HTERT RPE-1 (cell line): ENCODE measurements around the gene PBX1.

Source experiments
- in situ Hi-C: fragments of 300-500 bp; cut with MboI; formaldehyde crosslinking; loops from 4 replicates; pipeline ENCODE4 v1.14.3; 2020; ENCODE audit warnings: low sequenced_read_pairs

PBX1 gene

DNA sequence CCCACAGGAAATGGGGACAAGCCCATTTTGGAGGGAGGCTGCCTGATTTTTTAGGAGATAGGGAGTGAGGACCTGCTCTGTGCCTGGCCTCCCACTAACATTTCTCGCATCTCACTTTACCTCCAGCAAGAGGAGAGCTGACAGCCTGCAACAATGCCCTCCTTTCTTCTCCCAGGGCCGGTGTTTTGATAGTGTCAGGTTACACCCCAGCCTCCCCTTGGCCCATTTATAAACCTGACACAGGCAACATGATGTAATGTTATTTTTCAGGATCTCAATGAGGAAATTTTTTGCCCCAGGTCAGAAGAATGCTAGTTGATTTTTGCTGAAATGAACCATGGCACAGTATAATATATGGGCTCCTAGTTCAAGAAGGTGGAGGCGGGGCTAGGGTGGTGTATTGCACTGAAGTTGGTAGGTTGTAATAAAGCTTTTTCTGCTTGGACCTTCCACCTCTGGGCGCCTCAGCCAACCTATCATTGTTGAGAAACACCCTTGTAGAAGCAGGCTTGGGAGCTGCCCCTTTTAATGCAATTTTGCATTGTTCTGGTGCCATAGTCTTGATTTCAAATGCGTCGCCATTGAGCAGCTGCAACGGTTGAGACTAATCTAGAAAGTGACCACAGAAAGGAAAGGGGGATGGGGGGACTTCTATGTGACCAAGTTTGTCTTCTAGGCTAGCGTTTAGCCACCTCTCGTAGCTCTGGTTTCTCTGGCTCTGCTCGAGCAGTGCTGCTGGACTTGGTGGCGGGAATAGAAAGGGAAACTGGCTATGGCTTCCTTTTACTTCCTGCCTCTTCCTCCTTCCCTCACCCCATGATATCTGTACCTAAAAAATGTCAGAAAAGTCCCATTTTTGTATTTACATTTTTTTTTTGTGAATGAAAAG is 53.0 kb downstream of the PBX1 start:
- in situ Hi-C loops: no loop called here

DNA sequence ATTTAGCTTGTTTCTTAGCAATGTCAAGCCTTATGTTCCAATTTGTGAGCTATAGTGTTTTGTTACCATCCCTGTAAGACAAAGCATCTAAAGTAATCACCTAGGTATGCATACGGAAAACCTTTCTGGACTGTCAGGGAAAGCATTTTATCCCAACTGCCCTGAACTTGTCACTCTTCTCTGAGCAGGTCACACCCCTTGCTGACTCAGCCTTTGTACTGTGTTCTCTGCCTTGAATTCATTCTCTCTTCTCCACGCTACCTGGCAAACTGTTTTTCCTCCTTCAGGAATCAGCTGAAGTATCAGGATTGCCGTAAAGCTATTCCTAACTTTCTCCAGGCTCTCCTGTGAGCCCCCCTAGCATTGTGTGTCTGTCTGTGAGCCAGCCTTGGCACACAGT is 54.2 kb downstream of the PBX1 start:
- in situ Hi-C loops: no loop called here

DNA sequence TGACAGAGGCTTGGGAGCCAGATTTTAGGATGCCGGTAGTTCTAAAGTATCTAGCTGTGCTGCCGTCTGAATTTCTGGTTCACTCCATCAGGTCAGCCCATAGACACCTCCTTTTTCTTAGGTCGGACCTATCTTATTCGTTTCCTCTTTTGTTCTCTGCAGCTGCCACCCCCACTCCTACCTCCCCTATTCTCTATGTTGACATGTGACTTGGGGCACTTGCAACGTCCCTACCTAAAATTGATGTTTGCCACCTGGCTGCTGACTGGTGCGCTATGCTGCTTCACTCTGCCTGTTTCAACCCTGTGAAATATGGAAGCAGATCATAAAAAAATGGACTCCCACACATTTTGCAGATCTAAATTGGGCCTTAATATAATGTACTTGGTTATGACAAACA is 55.3 kb downstream of the PBX1 start:
- in situ Hi-C loops: no loop called here

DNA sequence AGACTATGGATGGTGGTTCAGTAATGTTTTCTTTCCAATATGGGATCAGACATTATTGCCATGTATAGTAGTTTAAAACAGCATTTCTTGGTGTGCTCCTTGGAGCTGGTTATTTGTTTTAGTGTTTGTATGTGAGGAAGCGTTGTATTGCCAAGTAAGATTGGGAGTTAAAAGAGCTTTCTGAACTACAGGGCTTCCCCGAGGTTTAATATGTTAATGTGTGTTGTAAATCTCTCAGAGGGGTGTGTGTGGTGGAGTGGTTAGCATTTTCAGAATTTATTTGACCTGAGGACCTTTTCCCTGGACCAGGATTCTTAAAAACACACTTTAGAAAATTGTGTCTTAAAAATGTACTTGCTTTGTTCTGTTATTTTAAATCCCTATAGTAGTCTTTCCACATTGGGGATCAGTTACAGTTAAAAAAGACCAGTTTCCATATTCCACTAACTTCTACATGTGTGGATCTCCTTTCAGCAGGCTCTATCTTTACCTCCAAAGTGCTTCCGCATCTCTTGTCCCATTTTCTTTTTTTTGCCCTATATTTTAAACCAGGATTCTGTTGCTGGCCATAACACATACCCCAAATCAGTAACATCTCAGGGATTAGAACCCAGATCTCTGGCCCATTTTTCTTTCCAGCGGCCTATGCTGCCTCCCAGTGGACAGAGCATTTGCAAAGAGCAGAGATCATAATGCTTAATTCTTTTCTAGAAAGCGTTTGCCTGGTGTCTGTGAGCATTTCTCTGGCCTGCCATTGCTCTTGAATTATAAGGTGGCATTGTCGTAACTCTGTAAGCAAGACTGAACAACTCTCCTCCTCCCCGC is 58.6 kb downstream of the PBX1 start:
- in situ Hi-C loops: no loop called here

DNA sequence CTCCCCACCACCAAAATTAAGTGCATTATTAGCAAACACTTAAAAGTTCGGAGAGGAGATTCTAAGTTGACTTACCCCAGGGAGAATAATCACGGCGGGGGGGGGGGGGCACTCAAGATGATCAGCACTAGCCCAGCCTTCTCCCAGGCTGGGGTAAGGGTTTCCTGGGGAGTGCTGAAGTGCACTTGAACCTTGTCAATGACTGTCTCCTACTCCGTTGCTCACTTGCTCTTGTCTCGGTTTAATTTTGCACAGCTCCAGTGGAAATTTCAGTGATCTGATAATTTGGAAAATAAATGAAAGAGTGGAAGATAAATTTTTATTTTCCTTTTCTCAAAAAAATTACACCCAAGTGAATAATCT is 59.2 kb downstream of the PBX1 start:
- in situ Hi-C loops: no loop called here

DNA sequence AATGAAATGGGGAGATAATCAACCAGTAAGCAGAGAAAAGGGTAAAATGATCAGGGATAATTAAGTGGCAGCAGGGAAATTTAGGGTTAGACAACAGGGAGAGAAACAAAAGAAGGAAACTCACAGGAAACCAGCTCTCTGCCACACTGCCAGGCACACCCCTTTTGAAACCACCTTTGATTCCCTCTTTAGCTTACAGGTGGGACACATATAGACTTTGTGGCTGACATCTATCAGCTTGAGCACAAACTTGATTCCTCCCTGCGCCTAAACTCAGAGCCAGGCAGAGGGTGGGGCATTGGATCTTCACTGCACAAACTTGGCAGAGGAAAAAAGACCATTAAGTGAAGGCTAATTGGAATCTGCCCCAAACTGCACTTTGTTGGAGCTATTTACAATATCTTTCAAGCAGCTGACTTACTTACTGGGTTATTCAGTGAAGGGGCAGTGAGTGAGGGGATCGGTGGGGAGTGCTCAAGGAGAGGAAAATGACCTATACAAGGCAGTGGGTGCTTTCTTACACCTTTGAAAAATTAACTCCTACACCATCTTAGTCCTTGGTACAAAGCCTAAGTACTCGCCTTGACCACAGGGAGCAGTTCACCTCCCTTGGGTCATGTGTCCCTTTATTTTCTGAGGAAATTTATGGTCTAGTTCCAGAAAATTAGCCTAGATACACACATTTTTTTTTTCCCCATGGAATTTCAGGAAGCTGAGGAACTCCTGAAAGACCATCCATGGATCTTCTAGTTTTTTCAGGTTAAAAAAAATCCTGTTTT is 60.2 kb downstream of the PBX1 start:
- in situ Hi-C loops: no loop called here

DNA sequence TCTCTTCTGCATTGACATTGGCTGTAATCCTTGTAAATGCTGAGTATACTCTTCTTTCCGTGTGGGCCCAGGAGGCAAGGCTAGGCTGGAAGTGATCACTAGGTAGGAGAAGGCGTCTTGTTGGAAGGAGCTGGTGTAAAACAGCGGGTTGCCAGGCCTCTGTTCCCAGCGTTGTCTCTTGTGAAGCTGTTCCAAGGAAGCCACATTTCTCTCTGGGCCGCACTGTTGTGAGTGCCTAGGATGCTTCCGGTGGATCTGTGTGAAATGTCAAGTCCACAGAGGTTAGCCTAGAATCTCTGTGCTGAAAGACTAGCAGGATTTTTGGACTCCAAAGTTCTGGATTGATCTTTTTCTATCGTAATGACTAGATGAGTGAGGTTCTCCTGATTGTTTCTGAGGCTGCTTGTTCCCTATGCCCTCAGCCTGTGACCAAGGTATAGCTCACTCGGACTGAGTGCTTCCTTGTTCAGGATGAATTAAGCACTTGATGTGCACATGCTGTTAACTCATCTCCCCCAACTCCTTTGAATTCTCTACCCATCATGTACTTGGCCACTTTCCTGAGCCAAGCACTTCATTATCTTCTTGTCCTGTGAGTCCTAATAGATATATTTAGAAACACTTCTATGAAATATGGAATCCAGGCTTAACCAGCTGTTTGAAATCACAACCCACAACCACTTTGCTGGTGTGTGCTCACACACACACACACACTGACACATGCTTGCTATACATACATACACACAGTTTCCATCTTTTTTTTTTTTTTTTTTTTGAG is 63.3 kb downstream of the PBX1 start:
- in situ Hi-C loops: no loop called here

DNA sequence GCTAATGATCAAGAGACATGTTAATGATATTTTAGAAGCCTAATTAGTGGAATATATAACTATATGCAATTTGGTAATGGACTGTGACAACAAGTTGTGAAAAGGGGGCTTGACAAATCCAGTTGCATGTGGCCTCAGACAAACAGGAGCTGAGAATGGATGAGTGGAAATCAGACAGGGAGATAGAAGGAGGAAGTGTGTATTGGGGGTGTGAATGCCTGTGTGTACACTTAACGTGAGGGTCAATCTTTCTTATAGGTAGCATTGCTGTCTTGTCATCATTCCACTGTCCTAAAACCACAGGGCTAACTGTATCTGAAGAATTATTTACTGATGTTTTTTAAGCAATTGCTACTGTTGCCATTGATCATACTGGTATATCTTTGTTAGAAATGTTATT is 64.8 kb downstream of the PBX1 start:
- in situ Hi-C loops: no loop called here

DNA sequence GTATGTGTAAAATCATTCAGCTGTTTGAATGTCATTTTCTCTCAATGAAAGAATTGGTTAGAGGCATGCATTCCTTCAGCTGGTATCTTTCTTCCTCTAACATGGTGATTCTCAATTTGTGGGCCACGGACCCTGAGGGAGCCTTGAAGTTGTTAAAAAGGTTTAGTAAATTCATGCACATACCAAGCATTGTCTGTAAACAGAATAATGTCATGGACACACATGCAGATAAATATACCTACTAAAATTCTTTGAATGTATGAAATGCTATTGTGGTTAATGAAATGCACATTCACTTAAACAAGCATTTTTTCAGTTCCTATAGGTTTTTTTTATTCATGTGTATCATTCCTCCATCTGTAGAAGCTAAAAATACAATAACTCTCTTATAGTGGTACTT is 65.4 kb downstream of the PBX1 start:
- in situ Hi-C loops: no loop called here

DNA sequence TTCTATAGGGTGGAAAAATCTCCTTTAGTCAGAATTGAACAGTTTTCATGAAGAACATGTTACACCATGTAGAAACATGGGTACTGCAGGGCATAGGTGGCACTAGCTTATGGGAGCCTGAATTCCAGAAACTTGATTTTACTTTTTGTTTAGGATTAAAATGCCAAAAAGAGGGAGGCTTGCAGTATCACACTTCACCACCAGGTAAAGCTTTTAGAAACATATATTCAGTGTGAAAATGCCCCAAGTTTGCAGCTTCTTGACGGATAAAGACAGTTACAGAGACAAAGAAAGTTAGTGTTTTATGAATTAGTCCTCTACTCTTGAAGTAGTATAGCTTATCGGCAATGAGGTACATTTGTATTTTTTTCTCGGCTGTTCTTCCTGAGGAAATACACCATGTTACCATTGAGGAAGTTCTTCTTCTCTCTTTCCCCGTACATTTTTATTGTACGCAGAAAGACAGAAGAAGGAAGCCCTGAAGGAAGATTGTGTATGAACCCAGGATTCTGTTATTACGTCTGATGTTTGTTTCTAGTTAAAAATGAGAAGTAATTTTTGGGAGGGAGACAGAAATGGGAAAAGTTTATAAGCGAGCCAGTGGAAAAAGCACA is 66.1 kb downstream of the PBX1 start:
- in situ Hi-C loops: no loop called here

DNA sequence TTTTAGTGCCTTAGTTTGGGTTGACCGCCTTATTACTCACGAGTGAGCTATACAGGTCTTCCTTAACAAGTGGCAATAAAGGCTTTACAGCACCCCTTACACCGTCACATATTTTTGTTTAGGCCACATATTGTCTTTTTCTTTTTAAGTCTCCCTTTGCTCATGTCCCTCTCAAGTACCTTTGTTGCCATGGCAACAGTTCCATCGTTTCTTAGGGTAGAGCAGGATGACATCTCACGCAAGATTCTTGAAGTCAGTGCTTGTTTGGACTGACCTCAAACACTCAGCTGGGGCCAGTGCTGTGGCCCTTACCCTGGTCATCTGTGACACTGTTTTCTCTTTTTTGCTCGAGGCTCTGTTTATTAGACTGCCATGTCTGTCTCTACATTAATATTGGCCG is 69.8 kb downstream of the PBX1 start:
- in situ Hi-C loops: no loop called here

DNA sequence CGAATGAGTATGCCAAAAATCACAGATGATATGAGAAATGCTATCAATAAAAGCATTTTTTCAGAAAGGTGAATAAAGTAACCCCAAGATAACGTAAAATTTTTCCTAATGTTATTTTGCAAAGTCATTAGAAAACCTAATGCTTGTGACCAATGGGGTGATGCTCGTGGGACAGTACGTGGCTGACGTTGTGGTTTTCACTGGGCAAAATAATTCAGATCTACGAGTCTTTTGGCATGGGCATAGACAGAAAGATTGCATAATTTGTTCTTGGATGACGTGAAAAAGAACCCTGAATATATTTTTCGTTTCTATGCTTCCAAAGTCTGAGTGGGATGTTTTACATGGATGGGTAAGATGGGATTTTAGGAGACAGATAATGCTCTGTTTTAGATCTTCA is 71.0 kb downstream of the PBX1 start:
- in situ Hi-C loops: no loop called here

DNA sequence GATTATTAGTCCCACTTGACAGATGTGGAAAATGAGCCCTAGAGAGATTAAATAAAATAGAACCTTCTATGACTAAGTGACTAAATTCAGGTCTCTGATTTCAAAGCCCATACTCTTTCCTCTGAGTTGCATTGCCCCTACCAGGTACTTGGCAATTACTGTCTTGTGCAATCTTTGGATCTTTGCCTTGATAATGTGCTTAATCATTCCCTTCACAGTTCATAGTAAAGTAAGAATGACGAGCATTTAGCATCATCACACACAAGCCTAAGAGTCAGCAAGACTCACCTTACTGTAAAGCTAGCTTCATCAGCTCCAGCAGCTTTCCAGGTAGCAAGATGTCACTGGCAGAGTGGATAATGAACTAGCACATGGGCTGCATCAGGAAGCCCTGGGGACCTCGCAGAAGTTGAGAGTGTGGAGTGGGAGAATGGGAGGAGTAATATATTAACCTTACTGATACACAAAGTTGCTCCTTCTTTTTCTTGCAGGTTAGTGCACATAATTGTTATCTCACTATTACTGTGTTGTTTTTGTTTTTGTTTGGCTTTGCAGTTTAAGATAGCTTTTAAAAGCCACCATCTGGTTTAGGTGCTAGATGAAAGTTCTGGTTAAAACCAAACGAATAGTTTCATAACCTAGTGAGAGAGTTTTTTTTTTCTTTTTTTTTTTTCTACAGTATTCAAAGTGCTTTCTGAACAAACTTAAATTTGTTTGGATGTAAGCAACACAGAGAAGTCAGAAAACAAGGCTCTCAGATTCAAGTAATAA is 71.8 kb downstream of the PBX1 start:
- in situ Hi-C loops: no loop called here

DNA sequence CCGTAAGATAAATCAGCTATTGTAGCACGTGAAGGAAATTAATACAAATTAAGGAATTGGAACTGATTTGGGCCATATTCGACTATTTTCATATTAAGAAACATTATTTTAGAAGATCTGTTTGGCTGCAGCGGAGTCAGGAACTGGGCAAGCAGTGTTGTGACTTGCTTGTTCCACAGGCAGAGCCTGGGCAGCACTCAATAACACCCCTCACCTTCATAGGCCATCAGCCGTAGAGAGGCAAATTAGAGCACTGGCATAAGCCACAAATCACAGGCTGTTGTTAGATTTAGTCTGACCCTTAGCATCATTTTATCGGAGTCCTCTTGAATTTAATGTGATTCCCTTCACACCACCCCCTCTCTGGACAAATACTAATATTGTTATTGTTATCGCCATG is 72.8 kb downstream of the PBX1 start:
- in situ Hi-C loops: no loop called here

DNA sequence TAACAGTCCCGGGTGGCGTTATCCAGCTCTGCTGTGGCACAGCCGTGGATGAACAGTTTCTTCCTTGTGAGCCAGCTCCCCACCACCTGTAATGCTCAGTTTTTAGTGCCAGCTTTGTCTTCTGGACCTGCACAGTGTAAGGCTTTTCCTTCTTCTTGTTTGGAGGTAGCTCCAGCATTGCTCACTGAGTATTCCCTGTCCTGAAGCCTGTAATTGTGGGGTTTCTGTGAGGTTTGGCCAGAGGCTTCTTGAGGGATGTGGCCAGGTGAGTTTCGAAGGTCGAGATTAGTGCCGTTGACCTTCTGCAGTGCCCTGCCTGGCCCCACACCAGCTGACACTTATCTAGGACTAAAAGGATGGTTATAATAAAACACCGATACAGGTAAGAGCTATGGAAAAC is 75.0 kb downstream of the PBX1 start:
- in situ Hi-C loops: no loop called here

DNA sequence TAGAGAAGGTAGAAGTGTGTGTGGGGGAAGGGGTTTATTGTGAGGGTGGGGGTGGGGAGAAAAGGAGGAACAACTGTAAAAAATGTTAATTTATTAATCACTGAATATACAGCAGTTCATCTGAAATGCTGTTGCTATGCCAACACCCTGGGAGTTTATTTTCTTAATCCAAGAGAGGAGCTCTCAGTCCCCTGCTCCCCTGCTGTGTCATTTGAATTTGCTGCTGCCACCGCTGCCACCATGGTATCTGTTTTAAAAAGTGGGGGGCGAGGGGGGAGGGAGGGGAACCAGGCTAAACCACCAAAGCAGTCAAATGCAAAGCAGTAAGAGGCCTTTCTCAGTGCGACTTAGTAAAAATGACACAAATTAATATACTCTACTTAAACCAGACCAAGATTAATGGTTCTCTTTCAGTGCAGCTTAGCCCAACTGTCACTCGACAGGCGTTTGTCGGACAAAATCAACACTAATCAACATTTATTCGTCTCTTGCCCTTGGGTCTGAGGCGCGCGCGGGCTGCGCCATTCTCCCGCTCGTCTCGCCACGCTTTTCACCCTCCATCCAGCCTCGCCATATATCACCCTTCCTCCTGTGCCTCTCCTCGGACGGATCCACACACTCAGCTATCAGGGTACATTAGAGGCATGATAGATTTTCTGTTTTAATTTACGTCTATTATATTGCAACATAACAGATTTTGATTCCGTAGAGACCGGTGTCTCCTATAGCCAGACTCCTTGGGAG is 76.2 kb downstream of the PBX1 start:
- in situ Hi-C loops: no loop called here

DNA sequence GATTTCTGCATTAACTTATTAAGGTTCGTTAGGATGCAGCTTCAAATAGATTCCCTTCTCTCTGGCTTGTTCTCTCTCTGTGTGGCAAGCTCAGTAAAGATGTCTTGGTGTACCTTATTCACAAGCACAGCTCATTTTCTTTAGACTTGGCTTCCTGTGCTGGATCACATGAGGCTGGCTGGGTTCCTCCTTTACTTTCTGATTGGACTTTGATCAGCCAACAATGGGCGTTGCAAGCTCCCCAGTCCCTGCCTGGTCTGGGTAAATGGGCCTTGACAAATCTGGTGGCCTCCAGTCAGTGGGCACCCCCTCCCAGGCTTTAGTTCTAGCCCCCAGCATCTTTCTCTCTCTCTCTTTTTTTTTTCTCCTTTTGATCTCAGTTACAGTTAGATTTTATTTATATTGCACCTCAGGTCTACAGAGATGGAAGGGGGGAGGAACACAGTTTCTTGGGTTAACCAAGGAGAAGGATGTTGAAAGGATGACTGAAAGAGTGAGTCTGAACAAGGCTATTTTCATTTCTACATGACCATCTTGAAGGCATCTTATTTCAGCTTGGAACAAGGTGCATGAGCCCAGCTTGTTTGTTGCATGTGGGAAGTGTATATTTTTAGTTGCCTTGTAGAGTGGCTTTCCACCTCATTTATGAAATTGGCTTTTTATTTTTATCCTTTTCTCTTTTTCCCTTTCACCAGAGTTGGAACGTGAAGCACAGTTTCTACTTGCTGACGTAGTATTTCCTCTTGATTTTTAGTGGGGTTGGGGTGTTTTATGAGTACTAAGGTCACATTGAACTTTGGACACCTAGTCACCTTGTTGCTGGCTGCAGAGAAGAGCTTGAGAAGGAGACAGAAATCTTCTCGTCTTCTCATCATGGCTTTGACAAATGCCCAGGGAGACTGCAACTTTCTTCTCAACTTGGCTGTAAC is 77.1 kb downstream of the PBX1 start:
- in situ Hi-C loops: no loop called here

DNA sequence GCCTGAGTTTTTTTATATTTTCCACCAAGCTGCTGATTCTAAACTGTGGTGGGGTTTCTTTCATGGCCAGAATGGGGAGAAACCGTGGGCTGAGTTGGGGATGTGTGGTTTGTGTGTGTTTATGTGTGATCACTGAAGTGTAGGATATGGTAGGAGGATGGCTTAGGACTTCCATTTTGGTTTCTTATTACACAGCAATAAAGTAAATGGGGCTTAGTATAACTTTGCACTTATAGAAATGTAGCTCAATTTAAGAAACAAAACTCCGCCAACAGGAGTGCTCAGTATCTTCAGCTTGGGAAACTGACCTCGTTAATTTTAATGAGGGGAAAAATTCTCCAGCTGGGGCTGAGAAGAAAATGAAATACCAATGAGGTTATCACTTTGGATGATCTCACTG is 77.8 kb downstream of the PBX1 start:
- in situ Hi-C loops: no loop called here
